ENCODE measurements around the gene LILRB3.
"Not testable (repeated sequence)": the region's sequence is repeated elsewhere in the genome, so short reads cannot be mapped to it uniquely, and the experiment has no call there.

The LILRB3 gene

DNA sequence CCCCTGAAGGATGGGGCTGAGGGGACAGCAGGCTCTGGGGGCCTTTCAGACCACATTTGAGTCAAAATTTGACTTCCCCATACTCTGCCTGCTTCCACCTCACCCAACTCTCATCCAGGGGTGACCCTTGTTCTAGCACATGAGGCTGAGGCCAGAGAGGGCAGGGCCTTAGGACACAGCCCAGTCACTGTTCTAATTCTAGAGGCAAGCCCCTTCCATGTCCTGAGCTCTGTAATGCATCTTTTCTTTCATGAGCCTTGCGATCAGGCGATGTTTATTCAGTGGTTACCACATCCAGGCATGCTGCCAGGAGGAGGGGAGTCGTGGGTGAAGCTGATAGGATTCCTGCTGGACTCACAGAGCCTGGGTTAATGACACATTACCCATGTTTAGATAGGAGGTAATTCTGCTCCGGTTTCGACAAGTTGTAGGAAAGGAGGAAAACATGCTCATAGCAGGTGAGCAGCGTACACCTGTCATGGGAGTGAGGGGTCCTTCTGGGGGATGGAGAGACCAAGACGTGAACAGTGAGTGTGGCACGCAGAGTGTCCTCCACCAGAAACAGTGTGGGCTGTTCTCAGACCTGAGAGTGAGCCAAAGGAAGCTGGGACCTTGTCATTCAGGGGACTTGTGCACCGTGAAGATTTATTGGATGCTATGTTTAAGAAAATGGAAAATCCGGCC is 12.9 kb downstream of the LILRB3 start:
- peak; percentile 99 for DNase-seq (ENCODE audit: low read depth)

DNA sequence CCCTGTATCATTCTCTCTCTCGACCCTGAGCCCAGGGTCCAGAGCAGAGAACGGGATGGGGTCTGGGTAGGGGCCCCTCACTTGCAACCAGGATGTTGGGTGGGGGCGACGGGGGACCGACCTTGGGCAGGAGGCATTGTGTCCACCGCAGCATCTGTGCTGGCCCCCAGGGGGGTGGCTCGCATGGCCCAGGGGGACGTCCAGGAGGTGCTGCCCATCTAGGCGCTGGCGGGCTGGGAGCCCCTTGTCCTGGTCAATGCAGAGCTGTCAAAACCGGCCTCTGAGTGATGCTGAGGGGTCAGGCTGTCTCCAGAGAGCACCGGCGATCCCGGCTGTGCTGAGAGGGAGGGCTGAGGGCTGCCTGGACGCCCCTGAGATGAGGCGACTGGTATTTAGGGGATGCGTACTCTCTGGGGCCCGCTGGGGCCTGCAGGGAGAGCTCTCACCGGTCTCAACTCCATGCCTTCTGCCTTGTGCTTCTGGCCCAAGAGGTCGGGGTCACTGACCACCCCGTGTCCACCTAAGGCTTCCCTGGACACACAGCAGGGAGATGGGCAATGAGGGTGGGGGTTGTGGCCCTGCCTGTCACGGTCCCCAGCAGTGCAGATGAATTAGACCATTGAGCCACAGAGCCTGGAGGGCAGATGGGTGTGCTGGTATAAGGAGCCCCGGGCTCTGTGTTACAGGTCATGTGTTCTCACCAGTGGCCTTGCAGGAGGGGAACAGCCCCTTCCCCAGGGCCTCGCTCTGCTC is 13.6 kb downstream of the LILRB3 start:
- DNase-seq (ENCODE audit: low read depth), result peak; percentile 31

DNA sequence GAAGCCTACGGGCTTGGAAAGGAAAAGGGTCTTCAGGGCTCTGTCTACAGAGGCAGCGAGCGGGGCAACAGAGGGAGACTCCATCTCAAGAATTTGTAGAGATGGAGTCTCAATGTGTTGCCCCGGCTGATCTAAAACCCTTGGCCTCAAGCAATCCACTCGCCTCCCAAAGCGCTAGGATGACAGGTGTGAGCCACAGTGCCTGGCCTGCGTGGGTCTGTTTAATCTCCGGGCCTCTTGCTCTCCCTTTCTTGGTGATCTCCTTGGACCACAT is 14.1 kb downstream of the LILRB3 start:
- peak; percentile 36 for DNase-seq (ENCODE audit: low read depth)

DNA sequence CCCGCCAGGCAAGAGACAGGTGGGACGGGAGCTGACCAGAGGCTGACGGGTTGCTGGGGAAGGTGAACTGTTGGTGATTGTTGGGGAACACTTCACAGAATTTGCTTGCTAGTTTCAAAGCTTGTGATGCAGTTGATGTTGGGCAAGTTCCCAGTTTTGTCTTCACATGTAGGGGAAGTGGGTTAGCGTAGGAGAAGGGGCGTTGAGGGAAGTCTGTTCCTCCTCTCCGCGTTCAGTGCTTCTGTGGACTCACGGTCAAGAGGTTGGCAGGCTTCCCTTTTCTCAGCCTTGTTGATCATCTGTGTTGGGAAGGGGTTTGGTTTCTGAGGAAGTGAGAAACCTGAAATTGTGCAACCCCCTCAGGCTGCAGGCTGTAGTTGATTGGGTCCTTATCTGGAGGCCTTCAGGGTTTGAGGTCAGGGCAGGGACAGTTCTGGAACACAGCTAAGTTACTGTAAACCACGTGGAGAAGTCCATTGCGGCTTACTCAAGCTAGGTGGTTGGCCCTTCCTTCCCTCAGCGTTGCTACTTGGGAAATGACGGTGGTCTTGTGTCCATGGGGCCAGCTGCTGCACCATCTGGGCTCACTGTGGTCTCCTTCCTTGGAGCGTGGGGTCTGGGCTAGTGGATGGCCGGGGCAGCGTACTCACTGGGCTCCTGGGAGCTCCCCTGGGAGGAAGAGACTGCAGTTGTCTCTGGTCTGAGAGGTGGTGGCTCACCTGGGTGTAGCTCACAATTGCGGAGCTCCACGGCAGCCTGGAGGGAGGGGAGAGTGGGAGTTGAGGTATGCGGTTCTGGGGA is 14.6 kb downstream of the LILRB3 start:
- DNase-seq (ENCODE audit: low read depth), result peak; percentile 100

DNA sequence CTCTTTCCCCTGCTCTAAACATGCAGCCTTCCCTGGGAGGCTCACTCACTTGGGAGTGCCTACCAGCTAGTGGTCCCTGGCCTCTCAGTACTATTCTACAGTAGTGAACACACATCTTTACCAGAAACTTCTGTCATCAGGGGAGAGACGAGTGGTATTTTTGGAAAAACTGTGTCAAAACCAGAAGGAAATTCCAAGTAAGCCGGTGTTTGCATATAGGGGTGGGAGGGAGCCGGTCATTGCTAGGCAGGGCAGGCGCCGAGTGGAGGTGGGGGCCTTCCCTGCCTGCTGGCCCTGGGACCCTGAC is 15.2 kb downstream of the LILRB3 start:
- no peak for DNase-seq (ENCODE audit: low read depth)

DNA sequence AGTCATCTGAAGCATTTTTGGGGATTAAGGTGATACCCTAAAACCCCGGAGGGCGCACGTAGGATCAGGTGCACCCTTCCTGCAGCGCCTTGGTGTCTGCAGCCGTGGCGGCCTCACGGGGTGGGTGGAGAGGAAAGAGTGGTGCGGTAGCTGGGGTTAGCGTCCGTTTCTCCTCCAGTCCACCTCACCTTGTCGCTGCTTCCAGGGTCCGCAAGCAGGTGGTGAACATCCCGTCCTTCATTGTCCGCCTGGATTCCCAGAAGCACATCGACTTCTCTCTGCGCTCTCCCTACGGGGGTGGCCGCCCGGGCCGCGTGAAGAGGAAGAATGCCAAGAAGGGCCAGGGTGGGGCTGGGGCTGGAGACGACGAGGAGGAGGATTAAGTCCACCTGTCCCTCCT is 15.6 kb downstream of the LILRB3 start:
- not testable (repeated sequence) for DNase-seq (ENCODE audit: low read depth)

DNA sequence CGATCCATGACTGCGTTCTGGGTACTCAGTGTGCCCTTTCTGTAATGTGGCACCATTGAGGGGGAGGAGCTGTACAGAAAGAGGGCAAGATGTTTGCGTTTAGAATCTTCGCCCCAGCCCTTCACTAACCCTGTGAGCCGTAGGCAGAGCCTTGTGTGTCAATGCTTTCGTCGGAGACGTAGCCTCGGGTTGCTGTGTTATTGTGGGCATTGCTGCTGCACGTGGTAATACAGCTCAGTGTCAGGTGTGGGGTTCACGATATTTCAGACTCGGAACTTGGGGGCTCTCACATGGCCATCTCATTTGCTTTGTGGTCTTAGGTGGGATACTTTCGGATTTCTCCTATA is 16.0 kb downstream of the LILRB3 start:
- no peak for DNase-seq (ENCODE audit: low read depth)

DNA sequence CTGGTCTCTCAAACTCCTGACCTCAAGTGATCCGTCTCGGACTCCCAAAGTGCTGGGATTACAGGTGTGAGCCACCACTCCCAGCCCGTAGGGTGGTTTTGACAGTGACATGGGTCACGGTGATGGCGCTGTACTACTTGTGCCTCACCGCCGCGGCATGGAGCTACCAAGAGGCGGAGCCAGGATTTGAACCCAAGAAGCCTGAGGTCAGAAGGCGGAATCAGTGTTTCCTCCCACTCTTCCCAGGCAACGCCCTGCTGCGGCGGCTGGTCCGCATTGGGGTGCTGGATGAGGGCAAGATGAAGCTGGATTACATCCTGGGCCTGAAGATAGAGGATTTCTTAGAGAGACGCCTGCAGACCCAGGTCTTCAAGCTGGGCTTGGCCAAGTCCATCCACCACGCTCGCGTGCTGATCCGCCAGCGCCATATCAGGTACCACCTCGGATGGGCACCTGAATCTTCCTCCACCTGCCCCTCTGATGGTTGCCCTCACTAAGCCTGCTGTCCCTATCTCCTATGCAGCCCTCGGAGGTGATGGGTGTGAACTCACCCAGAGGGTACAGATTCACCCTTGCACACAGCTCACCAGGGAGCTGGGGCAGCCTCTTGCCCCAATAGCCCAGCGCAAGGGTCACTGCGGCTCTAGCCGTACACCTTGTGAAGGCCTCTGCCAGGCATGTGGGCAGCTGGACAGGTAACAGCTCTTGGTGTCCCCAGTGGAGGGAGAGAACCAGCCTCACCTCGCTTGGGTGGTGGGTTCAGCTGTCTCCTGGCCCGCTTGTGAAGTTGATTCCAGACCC is 16.6 kb downstream of the LILRB3 start:
- no peak for DNase-seq (ENCODE audit: low read depth)

DNA sequence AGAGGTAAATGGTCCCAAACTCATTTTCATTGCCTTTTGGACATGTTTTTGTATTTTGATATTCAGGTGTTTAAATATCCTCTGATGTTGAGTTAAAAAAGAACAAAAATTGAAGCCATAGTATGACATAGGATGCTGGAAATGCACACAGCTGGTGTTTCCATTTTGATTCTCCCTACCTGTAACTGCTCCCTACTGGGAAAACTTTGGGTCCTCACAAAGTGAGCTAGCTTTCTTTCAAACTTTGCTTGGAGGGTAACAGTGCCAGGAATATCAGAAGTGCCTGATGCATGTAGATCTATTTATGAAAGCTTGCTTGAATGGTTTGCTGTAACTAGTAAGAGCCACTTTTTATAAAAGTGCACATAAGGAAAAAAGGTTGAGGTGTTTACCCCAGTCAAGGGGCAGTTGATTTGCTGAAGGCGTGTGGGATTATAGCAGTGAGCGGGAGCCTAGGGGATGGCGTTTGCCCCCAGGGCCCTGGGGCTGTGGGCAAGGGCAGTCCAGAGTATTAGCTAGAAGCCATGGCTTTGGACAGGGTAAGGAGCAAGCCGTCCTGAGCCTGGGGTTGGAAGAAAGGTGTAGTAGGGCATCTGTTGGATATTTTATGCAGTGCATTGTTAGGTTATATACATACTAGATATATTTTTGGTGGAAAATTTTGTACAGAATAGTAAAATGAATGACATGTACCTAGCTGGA is 17.9 kb downstream of the LILRB3 start:
- DNase-seq (ENCODE audit: low read depth), result no peak

DNA sequence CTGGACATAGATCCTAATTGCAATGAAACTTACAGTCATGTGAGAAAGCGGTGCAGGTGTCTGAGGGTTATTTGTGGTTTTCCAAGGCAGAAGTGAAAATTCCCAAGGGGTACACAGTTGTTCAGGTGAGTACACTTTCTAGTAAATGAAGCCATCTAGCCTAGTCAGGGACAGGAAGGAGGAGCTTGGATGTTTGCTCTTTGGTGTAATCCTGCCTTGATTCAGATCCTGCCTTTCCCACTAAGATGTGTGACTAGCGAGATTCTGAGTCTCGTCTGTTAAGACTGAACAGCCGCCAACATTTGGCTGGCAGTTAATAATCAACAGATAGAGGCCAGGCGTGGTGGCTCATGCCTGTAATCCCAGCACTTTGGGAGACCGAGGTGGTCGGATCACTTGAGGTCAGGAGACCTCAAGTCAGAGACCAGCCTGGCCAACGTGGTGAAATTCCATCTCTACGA is 19.6 kb downstream of the LILRB3 start:
- peak; percentile 49 for DNase-seq (ENCODE audit: low read depth)

DNA sequence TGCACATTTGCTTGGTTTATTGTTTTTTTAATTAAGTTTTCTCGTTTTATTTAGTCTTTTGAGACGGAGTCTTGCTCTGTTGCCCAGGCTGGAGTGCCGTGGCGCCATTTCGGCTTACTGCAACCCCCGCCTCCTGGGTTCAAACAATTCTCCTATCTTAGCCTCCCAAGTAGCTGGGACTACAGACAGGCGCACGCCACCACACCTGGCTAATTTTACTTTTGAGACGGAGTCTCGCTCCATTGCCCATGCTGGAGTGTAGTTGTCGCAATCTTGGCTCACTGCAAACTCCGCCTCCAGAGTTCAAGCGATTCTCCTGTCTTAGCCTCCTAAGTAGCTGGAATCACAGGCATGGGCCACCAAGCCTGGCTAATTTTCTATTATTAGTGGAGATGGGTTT is 20.8 kb downstream of the LILRB3 start:
- DNase-seq (ENCODE audit: low read depth), result no peak

DNA sequence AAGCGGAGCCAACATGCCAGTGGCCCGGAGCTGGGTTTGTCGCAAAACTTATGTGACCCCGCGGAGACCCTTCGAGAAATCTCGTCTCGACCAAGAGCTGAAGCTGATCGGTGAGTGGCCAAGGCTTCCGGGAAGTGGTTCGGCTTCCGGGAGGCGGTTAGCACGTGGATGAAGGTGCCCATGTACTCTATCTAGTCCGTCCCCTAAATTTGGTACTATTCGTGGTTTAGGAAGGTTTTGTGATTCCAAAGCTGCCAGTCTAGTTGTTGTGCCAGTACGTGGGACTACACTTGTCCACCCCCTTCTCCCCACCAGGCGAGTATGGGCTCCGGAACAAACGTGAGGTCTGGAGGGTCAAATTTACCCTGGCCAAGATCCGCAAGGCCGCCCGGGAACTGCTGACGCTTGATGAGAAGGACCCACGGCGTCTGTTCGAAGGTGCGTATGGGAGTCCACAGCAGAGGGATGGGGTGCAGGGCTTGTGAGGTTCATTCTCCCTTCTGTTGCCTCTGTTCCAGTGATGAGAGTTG is 21.6 kb downstream of the LILRB3 start:
- DNase-seq (ENCODE audit: low read depth), result no peak

DNA sequence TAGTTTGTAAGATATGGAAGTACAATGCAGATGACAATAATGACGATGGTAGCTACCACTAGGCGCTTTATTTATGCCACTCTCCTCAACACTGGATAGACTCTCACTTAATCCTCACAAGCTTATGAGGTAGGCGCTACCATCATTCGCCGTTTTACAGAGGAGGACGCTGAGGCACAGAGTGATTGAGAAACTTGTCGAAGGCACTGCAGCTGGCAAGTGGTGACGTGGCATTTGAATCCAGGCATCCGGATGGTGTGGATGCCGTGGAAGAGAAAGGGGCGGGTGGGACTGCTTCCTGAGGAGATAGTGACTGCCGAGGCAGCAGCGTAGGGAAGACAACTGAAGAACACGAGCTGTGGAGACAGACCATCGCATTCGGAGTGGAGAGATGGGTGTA is 23.4 kb downstream of the LILRB3 start:
- no peak for DNase-seq (ENCODE audit: low read depth)

DNA sequence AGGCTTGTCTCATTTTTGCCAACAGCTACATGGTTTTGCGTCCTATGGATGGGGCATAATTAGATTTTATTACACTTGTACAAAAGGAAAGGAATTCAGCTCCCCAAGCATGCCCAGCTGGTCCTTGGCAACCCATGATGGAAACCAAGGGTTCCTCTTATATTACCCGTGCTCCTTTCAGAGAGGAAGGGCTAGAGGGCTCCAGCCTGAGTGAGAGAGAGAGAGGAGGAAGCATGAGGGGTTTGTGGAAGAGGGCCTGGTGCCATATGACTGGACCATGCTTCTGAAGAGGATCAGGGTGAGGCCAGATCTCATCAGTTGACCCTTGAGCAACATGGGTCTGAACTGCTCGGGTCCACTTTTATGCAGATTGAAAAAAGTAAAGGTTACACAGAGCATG is 25.7 kb downstream of the LILRB3 start:
- DNase-seq (ENCODE audit: low read depth), result no peak

DNA sequence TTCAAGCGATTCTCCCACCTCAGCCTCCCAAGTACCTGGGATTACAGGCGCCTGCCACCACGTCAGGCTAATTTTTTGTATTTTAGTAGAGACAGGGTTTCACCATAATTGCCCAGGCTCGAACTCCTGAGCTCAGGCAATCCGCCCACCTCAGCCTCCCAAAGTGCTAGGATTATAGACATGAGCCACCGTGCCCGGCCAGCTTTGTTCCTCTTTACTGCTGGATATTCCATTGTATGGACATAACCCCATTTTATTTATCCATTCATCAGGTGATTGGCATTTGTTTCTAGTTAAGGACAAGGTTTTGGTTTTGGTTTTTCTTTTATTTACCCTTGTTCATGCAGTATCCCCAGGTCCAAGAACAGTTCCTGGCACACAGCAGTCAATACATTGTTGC is 26.3 kb downstream of the LILRB3 start:
- no peak for DNase-seq (ENCODE audit: low read depth)

DNA sequence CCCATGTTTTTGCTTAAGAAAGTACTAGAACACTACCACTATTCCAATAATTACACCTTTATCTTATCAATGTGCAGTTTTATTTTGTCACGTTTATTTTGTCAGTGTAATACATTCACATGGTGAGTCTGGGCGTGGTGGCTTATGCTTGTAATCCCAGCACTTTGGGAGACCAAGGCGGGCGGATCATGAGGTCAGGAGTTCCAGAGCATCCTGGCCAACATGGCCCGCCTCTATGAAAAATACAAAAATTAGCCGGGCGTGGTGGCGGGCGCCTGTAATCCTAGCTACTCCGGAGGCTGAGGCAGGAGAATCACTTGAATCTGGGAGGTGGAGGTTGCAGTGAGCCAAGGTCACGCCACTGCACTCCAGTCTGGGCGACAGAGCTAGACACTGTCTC is 28.3 kb downstream of the LILRB3 start:
- not testable (repeated sequence) for DNase-seq (ENCODE audit: low read depth)

DNA sequence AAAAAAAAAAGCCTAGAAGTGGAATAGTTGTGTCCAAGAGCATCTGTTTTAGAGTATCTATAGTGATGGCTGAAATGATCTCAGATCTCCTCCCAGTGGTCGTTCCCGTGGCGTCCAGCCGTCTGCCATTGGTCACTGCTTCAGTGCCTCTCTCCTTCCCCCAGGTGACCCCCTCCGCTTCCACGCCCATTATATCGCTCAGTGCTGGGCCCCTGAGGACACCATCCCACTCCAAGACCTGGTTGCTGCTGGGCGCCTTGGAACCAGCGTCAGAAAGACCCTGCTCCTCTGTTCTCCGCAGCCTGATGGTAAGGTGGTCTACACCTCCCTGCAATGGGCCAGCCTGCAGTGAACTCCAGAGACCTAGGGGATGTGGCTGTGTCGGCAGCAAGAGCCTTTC is 29.8 kb downstream of the LILRB3 start:
- no peak for DNase-seq (ENCODE audit: low read depth)

DNA sequence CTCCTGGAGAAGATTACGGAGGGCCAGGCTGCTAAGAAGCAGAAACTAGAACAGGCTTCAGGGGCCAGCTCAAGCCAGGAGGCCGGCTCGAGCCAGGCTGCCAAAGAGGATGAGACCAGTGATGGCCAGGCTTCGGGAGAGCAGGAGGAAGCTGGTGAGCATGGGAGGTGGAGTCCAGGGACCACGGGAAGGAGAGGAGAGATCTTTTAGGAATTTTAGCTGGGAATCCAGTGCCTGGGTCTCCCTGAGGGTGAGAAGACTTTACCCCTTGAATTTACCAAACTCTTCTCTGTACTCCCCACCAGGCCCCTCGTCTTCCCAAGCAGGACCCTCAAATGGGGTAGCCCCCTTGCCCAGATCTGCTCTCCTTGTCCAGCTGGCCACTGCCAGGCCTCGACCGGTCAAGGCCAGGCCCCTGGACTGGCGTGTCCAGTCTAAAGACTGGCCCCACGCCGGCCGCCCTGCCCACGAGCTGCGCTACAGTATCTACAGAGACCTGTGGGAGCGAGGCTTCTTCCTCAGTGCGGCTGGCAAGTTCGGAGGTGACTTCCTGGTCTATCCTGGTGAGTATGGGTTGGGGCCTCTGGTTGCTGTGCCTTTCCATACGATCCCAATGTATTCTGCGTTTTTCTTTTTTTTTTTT is 30.9 kb downstream of the LILRB3 start:
- no peak for DNase-seq (ENCODE audit: low read depth)

DNA sequence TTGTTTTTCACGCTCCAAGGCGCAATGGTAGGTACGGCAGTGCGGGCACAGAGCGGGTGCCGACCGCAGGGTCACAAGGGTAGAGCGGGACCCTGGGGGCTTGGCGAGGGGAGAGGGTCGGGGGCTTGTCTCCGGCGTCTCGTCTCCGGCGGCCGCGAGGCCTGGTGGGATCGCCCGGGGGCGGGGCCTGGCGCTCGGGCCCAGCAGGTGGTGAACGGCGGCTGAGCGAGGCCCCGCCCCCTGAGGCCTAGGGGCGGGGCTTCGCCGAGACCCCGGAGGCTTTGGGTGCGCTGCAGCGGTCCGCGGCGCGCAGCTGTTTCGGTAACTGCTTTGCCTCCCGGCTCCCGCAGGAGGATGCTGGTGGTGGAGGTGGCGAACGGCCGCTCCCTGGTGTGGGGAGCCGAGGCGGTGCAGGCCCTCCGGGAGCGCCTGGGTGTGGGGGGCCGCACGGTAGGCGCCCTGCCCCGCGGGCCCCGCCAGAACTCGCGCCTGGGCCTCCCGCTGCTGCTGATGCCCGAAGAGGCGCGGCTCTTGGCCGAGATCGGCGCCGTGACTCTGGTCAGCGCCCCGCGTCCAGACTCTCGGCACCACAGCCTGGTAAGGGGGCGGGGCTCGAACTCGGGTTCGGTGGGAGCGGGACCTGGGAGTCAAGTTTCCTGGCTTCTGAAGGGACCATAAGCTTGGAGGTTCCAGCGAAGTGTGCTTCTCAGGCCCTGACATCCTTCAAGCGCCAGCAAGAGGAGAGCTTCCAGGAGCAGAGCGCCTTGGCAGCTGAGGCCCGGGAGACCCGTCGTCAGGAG is 31.6 kb downstream of the LILRB3 start, which contains the start of gene TSEN34:
TSEN34 (plus strand) TSS at position 298 of the 800 bp plus-strand sequence; CDS start at position 355, 57 bp downstream.
- peak; percentile 80 for DNase-seq (ENCODE audit: low read depth)

DNA sequence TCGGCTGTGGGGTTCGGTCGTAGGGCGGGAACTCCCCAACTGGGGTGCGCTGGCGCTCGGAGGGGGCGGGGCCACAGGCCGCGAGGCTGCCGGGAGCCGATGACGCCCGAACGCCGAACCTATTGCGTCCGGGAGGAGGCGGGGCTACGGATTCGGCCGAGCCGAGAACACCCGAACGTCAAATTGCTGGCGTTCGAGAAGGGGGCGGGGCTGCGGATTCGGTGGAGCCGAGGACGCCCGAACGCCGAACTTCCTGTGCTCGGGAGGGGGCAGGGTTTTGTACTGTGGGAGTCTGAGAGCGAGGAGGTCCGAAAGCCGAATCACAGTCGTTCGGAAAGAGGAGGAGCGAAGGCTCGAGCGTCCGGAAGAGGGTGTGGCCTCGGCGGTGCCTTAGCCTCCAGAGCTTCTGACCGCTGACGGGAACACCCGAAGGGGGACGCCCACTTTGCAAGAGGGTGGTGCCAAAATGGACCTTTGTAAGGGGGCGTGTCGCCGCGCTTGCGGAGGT is 32.2 kb downstream of the LILRB3 start:
- peak; percentile 99 for DNase-seq (ENCODE audit: low read depth)
